Right cardiac atrium (tissue), 5 donors: Measurements from ENCODE around the gene PRKG1. TPM values are rescaled to one million over a fixed set of nuclear protein-coding genes. Genes with fewer than 3 reads are reported as not detected.
A peak's percentile ranks its signal among the peaks of the same experiment; 100 is the strongest.

ENCODE experiments used
- ATAC-seq, 2 donors: fragments of 200-7000 bp; cut with Tn5 transposase; one replicate each; pipeline versions ENCODE4 v1.8.0 to v1.9.1; 2020; ENCODE audit warnings: moderate library complexity in 2 of 2, mild to moderate bottlenecking in 1 of 2
- DNase-seq, 3 donors: peaks; one replicate each; pipeline ENCODE4 v3.0.0-alpha.2; 2020
- H3K27ac ChIP-seq: one replicate; pipeline ENCODE4 v1.5.1; 2013; ENCODE audit warnings: mild to moderate bottlenecking, low read length, control low read depth, moderate library complexity
- H3K27me3 ChIP-seq: one replicate; pipeline ENCODE4 v1.6.1; 2013; ENCODE audit not compliant: control insufficient read depth, insufficient read depth
- H3K4me1 ChIP-seq: one replicate; pipeline ENCODE4 v1.6.1; 2013; ENCODE audit warnings: low read length; ENCODE audit not compliant: control insufficient read depth, insufficient read depth
- H3K4me3 ChIP-seq: one replicate; pipeline ENCODE4 v1.5.1; 2013; ENCODE audit warnings: low read length, control low read depth
- H3K9me3 ChIP-seq: one replicate; pipeline ENCODE4 v1.6.1; 2013; ENCODE audit warnings: low read length; ENCODE audit not compliant: control insufficient read depth
- WGBS: extraction: QIAGEN DNeasy Blood & Tissue Kit; methylation state at CpG from one replicate; pipeline ENCODE4 v1.1.7; 2013; 5-methylcytosine and 5-hydroxymethylcytosine counted together
- intact Hi-C, 4 donors: fragments of 100-400 bp; cut with DNase I; formaldehyde crosslinking; loops; one replicate each; pipeline versions ENCODE4 v1.11.0 to v1.14.0; 2022 to 2023
- polyA plus RNA-seq: library from polyadenylated mRNA; stranded (reverse); fragments of 200-250 nt; gene quantifications from one replicate; pipeline ENCODE4 v1.2.3, GENCODE V29; 2013
- total RNA-seq, 4 donors: library from RNA; stranded (reverse); fragmentation: NEBNext Ultra II Directional; extraction: Animal tissue kit (Norgen Biotek cat#: 25700); gene quantifications; one replicate each; pipeline ENCODE4 v1.2.1, GENCODE V29; 2021
- donor health status: healthy with polysubstance abuse.
- donor health status: DM: no; HTN: yes; CAD: no.
- donor health status: DM: no; HTN: no; CAD: no.
- donor health status: DM: no; HTN: yes; CAD: no; lungs with severe emphysema.
- donor health status: DM: yes; HTN: yes; CAD: no.

PRKG1 gene
- total and polyA plus RNA-seq, 5 donors = 16.6 to 49.9 (median 47.4) TPM

DNA sequence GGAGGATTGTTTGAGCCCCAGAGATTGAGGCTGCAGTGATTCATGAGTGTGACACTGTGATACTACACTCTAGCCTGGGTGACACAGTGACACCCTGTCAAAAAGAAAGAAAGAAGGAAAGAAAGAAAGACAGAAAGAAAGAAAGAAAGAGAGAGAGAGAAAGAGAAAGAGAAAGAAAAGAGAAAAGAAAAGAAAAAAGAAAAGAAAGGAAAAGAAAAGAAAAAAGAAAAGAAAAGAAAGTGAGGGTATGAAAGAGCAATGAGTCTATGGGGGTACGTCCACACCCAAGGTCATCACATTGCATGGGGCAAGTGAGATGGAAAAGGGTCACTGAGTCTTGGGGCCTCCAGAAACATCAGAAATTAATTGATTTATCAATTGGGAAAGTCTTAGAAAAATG, 760.3 kb downstream of the PRKG1 start:
- Histone ChIP-seq H3K4me3 (no peak overlapping the region), H3K9me3 (no peaks in the 10 kb centered on the region), H3K4me1 (peaks cover 1% of the 10 kb centered on the region), H3K27me3 (no peaks in the 10 kb centered on the region), H3K27ac (no peak overlapping the region)
- DNase-seq (no peak), ATAC-seq (no peak)
- 97% methylated on average over 1 of the region's 1 CpG for WGBS
- intact Hi-C loops = no loop called here

DNA sequence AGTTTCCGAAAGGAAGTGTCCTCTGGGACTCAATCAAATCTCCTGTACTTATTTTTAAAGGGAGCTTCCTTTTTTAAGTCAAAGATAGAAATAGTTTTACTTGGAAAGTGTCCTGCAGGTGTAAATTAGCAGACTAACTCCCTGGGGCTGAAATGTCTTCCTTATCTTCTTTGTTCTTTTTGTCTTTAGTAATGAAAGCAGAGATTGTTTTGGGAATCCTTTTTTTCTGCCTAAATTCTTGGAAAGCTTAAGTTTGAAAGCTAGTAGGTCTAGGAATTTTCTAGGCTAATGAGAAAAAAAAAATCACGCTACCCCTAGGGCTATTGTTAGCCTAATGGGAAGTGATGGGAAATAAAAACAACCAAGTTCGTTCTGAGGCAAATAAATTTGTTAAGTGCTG, 764.2 kb downstream of the PRKG1 start:
- 45% methylated on average over 3 of the region's 3 CpGs for WGBS
- no peak for ATAC-seq
- intact Hi-C loops = no loop called here

DNA sequence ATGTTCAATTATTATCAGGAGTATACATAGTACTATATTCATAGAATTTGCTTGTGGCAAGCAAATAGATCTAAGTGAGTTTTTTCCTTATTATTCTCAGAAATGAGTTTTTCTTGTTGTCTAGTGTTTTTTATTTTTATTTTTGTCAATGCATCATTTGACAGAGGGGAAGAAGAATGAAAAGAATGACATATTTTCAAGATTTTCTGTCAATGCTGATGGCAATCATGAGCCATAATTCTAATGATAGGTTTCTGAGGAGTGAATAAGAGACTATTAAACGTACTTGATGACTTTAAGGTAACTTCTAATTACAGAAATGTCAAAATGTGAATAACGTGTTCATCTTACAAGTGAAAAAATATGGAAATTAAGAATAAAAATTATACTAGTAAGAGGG, 769.7 kb downstream of the PRKG1 start:
- intact Hi-C loops = no loop called here
- ATAC-seq = no peak
- H3K4me3 ChIP-seq = no peak overlapping the region
- no peak for DNase-seq
- no peaks in the 10 kb centered on the region for H3K9me3 ChIP-seq
- no peaks in the 10 kb centered on the region for H3K27me3 ChIP-seq
- no peak overlapping the region for H3K27ac ChIP-seq
- WGBS = 75% methylated on average over 2 of the region's 2 CpGs
- no peaks in the 10 kb centered on the region for H3K4me1 ChIP-seq

More for the DNA sequence above, 764.2 kb downstream of the PRKG1 start:
- no peaks in the 10 kb centered on the region for H3K4me1 ChIP-seq
- no peaks in the 10 kb centered on the region for H3K9me3 ChIP-seq
- H3K27me3 ChIP-seq = no peaks in the 10 kb centered on the region
- no peak for DNase-seq
- H3K27ac ChIP-seq = no peak overlapping the region
- H3K4me3 ChIP-seq = no peak overlapping the region

DNA sequence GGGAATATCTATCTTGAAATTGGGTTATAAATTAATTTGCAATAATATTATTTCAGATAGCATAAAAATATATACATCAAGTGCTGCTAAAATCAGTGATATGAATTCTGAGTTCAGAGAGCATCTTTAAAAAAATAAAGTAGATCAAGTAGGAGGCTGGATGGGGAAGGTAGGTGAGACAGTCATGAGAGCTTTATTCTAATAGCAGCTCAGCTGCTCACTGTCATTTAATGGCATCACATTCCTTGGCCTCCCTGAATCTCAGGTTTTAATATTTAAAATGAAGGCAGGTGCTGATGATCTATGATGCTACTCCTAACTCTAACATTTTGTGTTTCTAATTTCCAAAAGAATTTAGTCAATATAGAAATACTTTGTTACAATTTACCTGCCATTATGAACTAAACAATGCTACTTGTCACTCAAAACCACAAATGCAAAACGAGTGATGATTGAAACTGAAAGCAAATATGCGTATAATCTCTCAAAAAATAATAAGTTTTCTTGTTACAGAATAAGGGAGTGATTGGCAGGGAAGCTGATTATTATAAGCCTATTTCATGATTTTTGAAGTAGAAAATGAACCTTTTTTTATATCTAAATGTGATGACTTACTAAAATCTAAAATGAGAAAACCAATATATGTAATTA, 772.7 kb downstream of the PRKG1 start:
- H3K27me3 ChIP-seq = no peaks in the 10 kb centered on the region
- H3K27ac ChIP-seq = no peak overlapping the region
- no peak for DNase-seq
- H3K4me3 ChIP-seq = no peak overlapping the region
- H3K9me3 ChIP-seq = no peaks in the 10 kb centered on the region
- 79% methylated on average over 2 of the region's 2 CpGs for WGBS
- intact Hi-C loops = no loop called here
- no peaks in the 10 kb centered on the region for H3K4me1 ChIP-seq
- ATAC-seq = no peak

DNA sequence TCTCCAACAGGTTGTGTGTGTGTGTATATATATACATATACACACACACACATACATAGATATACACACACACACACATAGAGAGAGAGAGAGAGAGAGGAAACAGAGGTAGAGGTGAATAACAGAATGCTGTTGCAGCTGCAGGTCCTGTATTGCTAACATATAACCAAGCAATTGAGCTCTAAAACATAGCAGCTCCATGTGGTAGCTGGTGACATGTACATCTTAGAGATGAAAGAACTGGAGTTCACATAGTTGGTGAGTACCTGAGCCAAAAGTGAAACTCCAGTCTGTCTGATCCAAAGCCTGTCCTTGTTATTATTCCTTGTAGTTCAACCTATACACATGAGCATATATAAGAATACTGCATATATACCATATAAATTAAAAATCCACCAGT, 778.0 kb downstream of the PRKG1 start:
- no peak for ATAC-seq
- Histone ChIP-seq H3K4me3 (no peak overlapping the region), H3K27me3 (no peaks in the 10 kb centered on the region), H3K9me3 (no peaks in the 10 kb centered on the region), H3K4me1 (no peaks in the 10 kb centered on the region), H3K27ac (no peak overlapping the region)
- intact Hi-C loops = no loop called here
- DNase-seq = no peak

DNA sequence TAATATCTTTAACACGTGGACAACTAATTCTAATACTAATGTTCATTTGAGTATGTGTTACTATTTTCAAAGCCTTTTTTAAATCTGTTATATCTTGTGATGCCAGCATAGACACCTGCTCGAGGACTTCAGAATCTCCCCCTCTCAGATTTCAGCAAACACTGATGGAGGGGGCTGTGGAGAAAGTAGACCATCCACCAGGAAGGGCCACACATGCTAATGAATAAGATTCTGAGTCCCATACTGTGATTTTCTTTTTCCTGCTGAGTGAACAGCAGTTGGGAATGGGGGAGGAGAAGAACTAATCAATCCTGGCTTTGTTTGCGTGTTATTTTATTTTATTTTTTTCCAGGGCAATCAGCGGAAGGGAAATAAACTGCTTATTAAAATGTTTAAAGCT, 783.0 kb downstream of the PRKG1 start:
- no peaks in the 10 kb centered on the region for H3K9me3 ChIP-seq
- H3K27ac ChIP-seq = no peak overlapping the region
- no peak for ATAC-seq
- DNase-seq = no peak
- H3K4me3 ChIP-seq = no peak overlapping the region
- WGBS = 75% methylated on average over 4 of the region's 4 CpGs
- intact Hi-C loops = no loop called here
- H3K4me1 ChIP-seq = peaks cover 4% of the 10 kb centered on the region
- no peaks in the 10 kb centered on the region for H3K27me3 ChIP-seq

DNA sequence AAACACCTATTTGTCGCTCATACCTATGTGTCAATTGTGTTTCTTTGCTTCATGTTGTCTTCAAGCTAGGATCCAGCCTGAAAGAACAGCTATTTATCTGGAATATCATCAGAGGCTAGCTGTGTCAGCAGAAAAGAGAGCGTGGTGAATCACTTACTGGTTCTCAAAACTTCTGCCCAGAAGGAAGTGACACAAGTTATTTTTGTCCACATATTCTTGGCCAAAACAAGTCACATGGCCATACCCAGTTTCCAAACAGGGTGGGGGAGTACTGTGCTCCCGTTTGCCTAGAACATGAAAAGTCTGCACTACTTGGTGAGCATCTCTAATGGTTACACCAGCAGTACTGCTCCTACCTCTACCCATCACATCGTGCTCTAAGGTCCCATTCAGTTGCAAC, 786.0 kb downstream of the PRKG1 start:
- H3K27me3 ChIP-seq = no peaks in the 10 kb centered on the region
- WGBS = 32% methylated on average over 4 of the region's 4 CpGs
- H3K27ac ChIP-seq = peak overlapping the region; percentile 36
- intact Hi-C loops = no loop called here
- H3K4me1 ChIP-seq = peaks cover 4% of the 10 kb centered on the region
- DNase-seq (peak; percentile 21 to 46 (median 30)), ATAC-seq (peak; percentile 88 to 94)
- no peak overlapping the region for H3K4me3 ChIP-seq
- no peaks in the 10 kb centered on the region for H3K9me3 ChIP-seq

DNA sequence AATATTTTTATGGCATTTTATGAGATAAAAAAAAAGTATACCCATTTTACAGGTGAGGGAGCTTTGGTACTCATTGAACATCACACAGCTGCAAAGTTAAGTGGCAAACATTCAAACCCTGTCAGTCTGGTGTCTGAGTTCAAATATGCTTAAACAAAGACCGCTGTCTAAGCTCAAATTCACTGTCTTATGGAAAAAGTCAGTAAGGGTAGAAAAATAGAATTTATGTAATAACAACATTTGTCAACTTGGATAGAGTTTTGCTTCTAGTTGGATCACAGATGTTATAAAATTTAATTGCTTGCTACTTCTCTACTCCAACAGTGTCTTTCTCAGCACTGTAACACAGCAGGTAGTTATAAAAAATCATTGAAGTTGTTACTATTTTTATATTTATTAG, 786.8 kb downstream of the PRKG1 start:
- 86% methylated on average over 1 of the region's 1 CpG for WGBS
- Histone ChIP-seq H3K27ac (no peak overlapping the region), H3K4me3 (no peak overlapping the region), H3K4me1 (peaks cover 4% of the 10 kb centered on the region), H3K9me3 (no peaks in the 10 kb centered on the region), H3K27me3 (no peaks in the 10 kb centered on the region)
- DNase-seq = no peak
- no peak for ATAC-seq
- intact Hi-C loops = no loop called here

DNA sequence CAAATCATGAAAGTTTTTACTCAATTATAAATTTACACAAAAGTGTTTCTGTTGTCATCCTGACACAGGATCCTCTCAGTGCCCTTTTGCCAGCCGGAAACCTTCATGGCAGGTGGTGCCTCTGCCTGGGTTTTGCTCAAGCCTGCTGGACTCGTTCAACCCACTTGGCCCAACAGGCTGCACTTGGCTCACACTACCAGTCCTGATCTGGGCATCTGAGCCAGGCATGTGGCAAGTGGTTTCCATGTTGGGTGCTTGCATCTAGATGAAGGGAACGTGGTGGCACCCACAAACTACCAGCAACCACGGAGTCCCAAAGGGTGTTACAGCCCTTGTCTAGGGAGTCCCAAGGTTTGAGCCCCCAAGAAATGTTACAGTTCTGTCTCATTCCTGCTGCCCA, 787.4 kb downstream of the PRKG1 start:
- no peak overlapping the region for H3K27ac ChIP-seq

DNA sequence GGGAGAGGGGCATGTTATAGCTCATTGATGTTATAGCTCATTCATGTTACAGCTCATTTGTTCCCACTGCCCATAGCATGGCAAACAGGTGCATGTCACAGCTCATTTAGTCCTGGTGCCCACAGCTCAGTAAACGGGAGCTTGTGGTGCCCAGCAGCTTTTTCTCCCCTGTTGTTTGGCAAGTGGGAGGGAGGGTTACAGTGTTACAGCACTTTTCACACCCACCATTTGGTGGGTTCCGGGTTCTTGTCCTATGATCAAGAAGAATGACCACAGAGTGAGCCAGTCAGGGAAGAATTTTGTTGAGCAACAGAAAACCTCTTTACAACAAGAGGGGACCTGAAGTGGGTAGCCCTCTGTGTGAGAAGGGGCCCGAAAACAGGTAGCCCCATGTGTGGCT, 787.9 kb downstream of the PRKG1 start:
- intact Hi-C loops = no loop called here
- no peak for ATAC-seq
- Histone ChIP-seq H3K27ac (no peak overlapping the region), H3K4me1 (peaks cover 4% of the 10 kb centered on the region), H3K9me3 (no peaks in the 10 kb centered on the region), H3K4me3 (no peak overlapping the region), H3K27me3 (no peaks in the 10 kb centered on the region)
- WGBS = 93% methylated on average over 3 of the region's 3 CpGs
- DNase-seq = no peak

More for the DNA sequence above, 787.4 kb downstream of the PRKG1 start:
- intact Hi-C loops = no loop called here
- no peak for ATAC-seq
- Histone ChIP-seq H3K9me3 (no peaks in the 10 kb centered on the region), H3K27me3 (no peaks in the 10 kb centered on the region), H3K4me3 (no peak overlapping the region), H3K4me1 (peaks cover 4% of the 10 kb centered on the region)
- WGBS = 84% methylated on average over 4 of the region's 4 CpGs
- DNase-seq = peak in 1 of 3 donors; percentile 58

DNA sequence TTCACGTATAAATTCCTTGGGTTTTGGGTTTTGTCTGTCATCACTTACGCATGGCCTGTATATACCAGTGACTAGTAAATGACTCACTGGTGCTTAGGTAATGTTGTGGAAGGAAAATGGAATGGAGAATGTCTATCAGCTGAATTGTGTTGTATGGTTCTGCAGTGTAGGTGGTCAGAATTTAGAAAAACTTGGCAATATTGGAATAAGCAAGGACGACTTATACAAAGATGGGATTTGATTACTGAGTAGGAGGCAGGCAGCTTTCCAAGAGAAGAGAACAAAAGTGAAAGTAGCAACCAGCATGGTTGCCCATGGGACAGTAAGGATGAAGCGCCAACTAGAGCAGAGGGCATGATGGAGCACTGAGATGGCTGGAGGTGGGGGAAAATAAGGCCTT, 793.7 kb downstream of the PRKG1 start:
- Histone ChIP-seq H3K4me3 (no peak overlapping the region), H3K27ac (no peak overlapping the region), H3K27me3 (no peaks in the 10 kb centered on the region), H3K4me1 (no peaks in the 10 kb centered on the region), H3K9me3 (no peaks in the 10 kb centered on the region)
- intact Hi-C loops = no loop called here
- no peak for ATAC-seq
- 75% methylated on average over 4 of the region's 4 CpGs for WGBS
- DNase-seq = no peak

DNA sequence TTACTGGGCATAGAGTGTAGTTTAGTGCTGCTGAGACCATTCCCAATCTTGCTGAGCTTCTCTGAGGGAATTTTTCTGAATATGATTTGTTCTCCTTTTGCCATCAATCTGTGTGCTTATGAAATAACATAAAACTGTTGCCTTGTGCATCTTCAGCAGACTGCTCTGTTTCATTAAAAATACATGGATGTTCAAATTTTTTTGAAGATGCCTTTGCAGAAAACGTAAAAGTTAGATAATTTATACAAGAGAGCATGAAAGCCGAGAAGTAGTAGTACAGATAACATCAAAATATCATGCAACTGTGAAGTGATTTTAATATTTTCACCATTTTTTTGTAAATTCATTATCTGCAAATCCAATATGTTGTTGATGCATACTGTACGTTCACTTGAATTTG, 799.8 kb downstream of the PRKG1 start:
- 92% methylated on average over 3 of the region's 3 CpGs for WGBS
- no peaks in the 10 kb centered on the region for H3K4me1 ChIP-seq
- H3K9me3 ChIP-seq = no peaks in the 10 kb centered on the region
- intact Hi-C loops = no loop called here
- ATAC-seq (no peak), DNase-seq (no peak)
- no peak overlapping the region for H3K27ac ChIP-seq
- no peaks in the 10 kb centered on the region for H3K27me3 ChIP-seq
- H3K4me3 ChIP-seq = no peak overlapping the region
